ENCODE measurements around the gene AP1S1. TPM values are rescaled to one million over a fixed set of nuclear protein-coding genes. Genes with fewer than 3 reads are reported as not detected.

The AP1S1 gene
- total RNA-seq, 1 donor from 2014 or later, result 155 TPM

DNA sequence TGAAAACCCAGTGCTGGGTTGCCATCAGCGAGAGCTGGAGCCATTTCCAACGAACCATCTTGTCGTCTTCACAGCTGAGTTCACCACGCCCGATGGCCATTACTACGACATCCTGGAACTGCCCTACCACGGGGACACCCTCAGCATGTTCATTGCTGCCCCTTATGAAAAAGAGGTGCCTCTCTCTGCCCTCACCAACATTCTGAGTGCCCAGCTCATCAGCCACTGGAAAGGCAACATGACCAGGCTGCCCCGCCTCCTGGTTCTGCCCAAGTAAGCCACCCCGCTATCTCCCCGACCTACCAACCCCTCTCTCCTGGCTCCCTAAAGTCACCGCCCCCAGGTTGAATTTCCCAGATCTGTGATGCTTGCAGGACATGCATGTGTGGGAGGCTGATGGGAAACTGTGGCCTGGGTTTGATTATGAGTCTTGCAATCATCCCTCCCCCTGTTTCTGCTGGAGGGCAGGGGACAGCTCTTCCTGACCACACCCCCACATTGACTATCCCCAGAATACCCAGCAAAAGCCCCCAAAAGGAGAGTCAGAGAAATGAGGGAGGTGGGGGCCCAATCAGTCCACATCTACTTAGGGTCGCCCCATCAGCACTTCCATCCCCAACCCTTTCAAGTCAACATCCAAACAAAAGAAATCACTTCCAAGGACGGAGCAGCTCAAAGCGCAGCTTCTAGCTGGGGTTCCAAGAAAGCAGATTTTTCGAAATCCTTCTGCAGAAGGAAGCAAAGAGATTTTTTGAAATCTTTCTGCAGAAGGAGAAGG is 20.5 kb upstream of the AP1S1 start:
- Histone ChIP-seq H3K36me3 (ENCODE audit: control insufficient read depth, insufficient read depth, low read length) (no peaks in the 10 kb centered on the region), H3K27me3 (ENCODE audit: control insufficient read depth, insufficient read depth, low read length) (no peaks in the 10 kb centered on the region), H3K4me3 (ENCODE audit: low read depth, low read length) (no peak overlapping the region)
- DNase-seq (ENCODE audit: low read depth), result no peak
- TF ChIP-seq, protein P1, sequence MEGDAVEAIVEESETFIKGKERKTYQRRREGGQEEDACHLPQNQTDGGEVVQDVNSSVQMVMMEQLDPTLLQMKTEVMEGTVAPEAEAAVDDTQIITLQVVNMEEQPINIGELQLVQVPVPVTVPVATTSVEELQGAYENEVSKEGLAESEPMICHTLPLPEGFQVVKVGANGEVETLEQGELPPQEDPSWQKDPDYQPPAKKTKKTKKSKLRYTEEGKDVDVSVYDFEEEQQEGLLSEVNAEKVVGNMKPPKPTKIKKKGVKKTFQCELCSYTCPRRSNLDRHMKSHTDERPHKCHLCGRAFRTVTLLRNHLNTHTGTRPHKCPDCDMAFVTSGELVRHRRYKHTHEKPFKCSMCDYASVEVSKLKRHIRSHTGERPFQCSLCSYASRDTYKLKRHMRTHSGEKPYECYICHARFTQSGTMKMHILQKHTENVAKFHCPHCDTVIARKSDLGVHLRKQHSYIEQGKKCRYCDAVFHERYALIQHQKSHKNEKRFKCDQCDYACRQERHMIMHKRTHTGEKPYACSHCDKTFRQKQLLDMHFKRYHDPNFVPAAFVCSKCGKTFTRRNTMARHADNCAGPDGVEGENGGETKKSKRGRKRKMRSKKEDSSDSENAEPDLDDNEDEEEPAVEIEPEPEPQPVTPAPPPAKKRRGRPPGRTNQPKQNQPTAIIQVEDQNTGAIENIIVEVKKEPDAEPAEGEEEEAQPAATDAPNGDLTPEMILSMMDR (IDR thresholded peaks at IDR 0.05; ENCODE audit: insufficient read depth, low read length, poor library complexity, severe bottlenecking), result no peak

- Histone ChIP-seq H3K4me3 (ENCODE audit: low read depth, low read length) (no peak overlapping the region), H3K36me3 (ENCODE audit: control insufficient read depth, insufficient read depth, low read length) (no peaks in the 10 kb centered on the region), H3K27me3 (ENCODE audit: control insufficient read depth, insufficient read depth, low read length) (no peaks in the 10 kb centered on the region)
- DNase-seq (ENCODE audit: low read depth), result no peak
- TF ChIP-seq, protein P1 (IDR thresholded peaks at IDR 0.05; ENCODE audit: insufficient read depth, low read length, poor library complexity, severe bottlenecking), result no peak
Observed at GRCh38 chr7:101134399-101134980, 19.8 kb upstream of the AP1S1 start.

DNA sequence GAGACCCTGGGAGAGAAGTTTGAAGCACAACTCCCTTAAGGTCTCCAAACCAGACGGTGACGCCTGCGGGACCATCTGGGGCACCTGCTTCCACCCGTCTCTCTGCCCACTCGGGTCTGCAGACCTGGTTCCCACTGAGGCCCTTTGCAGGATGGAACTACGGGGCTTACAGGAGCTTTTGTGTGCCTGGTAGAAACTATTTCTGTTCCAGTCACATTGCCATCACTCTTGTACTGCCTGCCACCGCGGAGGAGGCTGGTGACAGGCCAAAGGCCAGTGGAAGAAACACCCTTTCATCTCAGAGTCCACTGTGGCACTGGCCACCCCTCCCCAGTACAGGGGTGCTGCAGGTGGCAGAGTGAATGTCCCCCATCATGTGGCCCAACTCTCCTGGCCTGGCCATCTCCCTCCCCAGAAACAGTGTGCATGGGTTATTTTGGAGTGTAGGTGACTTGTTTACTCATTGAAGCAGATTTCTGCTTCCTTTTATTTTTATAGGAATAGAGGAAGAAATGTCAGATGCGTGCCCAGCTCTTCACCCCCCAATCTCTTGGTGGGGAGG is 16.5 kb upstream of the AP1S1 start:
- H3K4me3 ChIP-seq (ENCODE audit: low read depth, low read length), result no peak overlapping the region
- no peaks in the 10 kb centered on the region for H3K36me3 ChIP-seq (ENCODE audit: control insufficient read depth, insufficient read depth, low read length)
- DNase-seq (ENCODE audit: low read depth), result no peak
- TF ChIP-seq, protein P1 (IDR thresholded peaks at IDR 0.05; ENCODE audit: insufficient read depth, low read length, poor library complexity, severe bottlenecking), result no peak
- no peaks in the 10 kb centered on the region for H3K27me3 ChIP-seq (ENCODE audit: control insufficient read depth, insufficient read depth, low read length)

DNA sequence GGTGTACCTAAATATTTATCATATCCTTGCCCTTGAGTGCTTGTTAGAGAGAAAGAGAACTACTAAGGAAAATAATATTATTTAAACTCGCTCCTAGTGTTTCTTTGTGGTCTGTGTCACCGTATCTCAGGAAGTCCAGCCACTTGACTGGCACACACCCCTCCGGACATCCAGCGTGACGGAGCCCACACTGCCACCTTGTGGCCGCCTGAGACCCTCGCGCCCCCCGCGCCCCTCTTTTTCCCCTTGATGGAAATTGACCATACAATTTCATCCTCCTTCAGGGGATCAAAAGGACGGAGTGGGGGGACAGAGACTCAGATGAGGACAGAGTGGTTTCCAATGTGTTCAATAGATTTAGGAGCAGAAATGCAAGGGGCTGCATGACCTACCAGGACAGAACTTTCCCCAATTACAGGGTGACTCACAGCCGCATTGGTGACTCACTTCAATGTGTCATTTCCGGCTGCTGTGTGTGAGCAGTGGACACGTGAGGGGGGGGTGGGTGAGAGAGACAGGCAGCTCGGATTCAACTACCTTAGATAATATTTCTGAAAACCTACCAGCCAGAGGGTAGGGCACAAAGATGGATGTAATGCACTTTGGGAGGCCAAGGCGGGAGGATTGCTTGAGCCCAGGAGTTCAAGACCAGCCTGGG is 15.9 kb upstream of the AP1S1 start:
- DNase-seq (ENCODE audit: low read depth), result peak; percentile 91
- H3K27me3 ChIP-seq (ENCODE audit: control insufficient read depth, insufficient read depth, low read length), result no peaks in the 10 kb centered on the region
- no peak overlapping the region for H3K4me3 ChIP-seq (ENCODE audit: low read depth, low read length)
- TF ChIP-seq, protein P1 (IDR thresholded peaks at IDR 0.05; ENCODE audit: insufficient read depth, low read length, poor library complexity, severe bottlenecking), result peak; percentile 93
- H3K36me3 ChIP-seq (ENCODE audit: control insufficient read depth, insufficient read depth, low read length), result no peaks in the 10 kb centered on the region

DNA sequence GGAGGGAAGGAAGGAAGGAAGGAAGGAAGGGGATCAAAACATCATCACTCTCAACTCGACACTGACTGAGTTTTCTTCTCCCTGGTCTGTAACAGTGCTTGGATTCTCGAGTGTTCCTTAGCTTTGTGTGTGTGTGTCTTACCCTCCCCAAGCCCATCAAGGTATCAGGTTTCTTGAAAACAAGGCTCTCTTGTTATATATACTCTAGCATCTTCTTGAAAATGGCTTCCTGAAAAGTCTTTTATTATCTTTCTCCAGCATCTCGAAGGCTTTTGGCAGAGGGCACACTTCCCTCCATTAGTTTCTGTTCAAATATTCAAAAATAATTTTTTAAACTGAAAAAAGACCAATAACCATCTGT is 14.0 kb upstream of the AP1S1 start:
- TF ChIP-seq, protein P1 (IDR thresholded peaks at IDR 0.05; ENCODE audit: insufficient read depth, low read length, poor library complexity, severe bottlenecking), result no peak
- H3K36me3 ChIP-seq (ENCODE audit: control insufficient read depth, insufficient read depth, low read length), result no peaks in the 10 kb centered on the region
- no peak for DNase-seq (ENCODE audit: low read depth)
- H3K27me3 ChIP-seq (ENCODE audit: control insufficient read depth, insufficient read depth, low read length), result no peaks in the 10 kb centered on the region
- no peak overlapping the region for H3K4me3 ChIP-seq (ENCODE audit: low read depth, low read length)
